SK-N-SH treated with all-trans-retinoic acid at 6 μM for 48 hours (cell line): ENCODE results near the gene MIS18A.

Experiments
- ARNTL ChIP-seq: fragments of 450-650 bp; formaldehyde crosslinking; IDR thresholded peaks from 2 replicates; pipeline ENCODE4 v1.5.0; 2020; ENCODE audit warnings: low read depth, mild to moderate bottlenecking, moderate library complexity, borderline replicate concordance
- CSDC2 ChIP-seq: fragments of 250-450 bp; sonication (Bioruptor Pico); IDR thresholded peaks from 2 replicates; pipeline ENCODE4 v1.5.0; 2020; ENCODE audit warnings: mild to moderate bottlenecking, moderate library complexity
- ESRRG ChIP-seq: fragments of 250-450 bp; sonication (Bioruptor Pico); IDR thresholded peaks from 2 replicates; pipeline ENCODE4 v1.6.1; 2021; ENCODE audit warnings: mild to moderate bottlenecking
- ISL1 ChIP-seq: fragments of 250-450 bp; sonication (Bioruptor Pico); IDR thresholded peaks from 2 replicates; pipeline ENCODE4 v2.1.2; 2022; ENCODE audit warnings: mild to moderate bottlenecking, moderate library complexity
- OSR1 ChIP-seq: fragments of 250-450 bp; sonication (Bioruptor Pico); IDR thresholded peaks from 2 replicates; pipeline ENCODE4 v1.8.0; 2022; ENCODE audit warnings: moderate library complexity, mild to moderate bottlenecking, inconsistent platforms
- SNAI2 ChIP-seq: fragments of 250-450 bp; sonication (Bioruptor Pico); IDR thresholded peaks from 2 replicates; pipeline ENCODE4 v1.5.0; 2020; ENCODE audit warnings: mild to moderate bottlenecking, moderate library complexity
- TCF4 ChIP-seq: fragments of 250-450 bp; sonication (Bioruptor Pico); IDR thresholded peaks from 2 replicates; pipeline ENCODE4 v1.8.0; 2021; ENCODE audit warnings: mild to moderate bottlenecking, moderate library complexity, borderline replicate concordance
- ZC3H10 ChIP-seq: fragments of 250-450 bp; sonication (Bioruptor Pico); IDR thresholded peaks from 2 replicates; pipeline ENCODE4 v1.5.1; 2021; ENCODE audit warnings: mild to moderate bottlenecking, moderate library complexity
- ZNF70 ChIP-seq: fragments of 450-650 bp; formaldehyde crosslinking; IDR thresholded peaks from 2 replicates; pipeline ENCODE4 v1.5.0; 2020; ENCODE audit warnings: mild to moderate bottlenecking, moderate library complexity
- TF ChIP-seq, protein P1 (sequence below): fragments of 250-450 bp; sonication (Bioruptor Pico); IDR thresholded peaks from 2 replicates; pipeline ENCODE4 v1.5.1; 2021; ENCODE audit warnings: mild to moderate bottlenecking, moderate library complexity
- TF ChIP-seq, protein P2 (sequence below): fragments of 250-450 bp; sonication (Bioruptor Pico); IDR thresholded peaks from 2 replicates; pipeline ENCODE4 v1.8.0; 2020; ENCODE audit warnings: mild to moderate bottlenecking, moderate library complexity, borderline replicate concordance
- TF ChIP-seq, protein P3 (sequence below): fragments of 250-450 bp; sonication (Bioruptor Pico); IDR thresholded peaks from 2 replicates; pipeline ENCODE4 v1.5.1; 2020; ENCODE audit warnings: low read depth, mild to moderate bottlenecking, moderate library complexity
- TF ChIP-seq, protein P4 (sequence below): fragments of 250-450 bp; sonication (Bioruptor Pico); IDR thresholded peaks from 2 replicates; pipeline ENCODE4 v1.8.0; 2021; ENCODE audit warnings: low read depth, mild to moderate bottlenecking, moderate library complexity, borderline replicate concordance

DNA sequence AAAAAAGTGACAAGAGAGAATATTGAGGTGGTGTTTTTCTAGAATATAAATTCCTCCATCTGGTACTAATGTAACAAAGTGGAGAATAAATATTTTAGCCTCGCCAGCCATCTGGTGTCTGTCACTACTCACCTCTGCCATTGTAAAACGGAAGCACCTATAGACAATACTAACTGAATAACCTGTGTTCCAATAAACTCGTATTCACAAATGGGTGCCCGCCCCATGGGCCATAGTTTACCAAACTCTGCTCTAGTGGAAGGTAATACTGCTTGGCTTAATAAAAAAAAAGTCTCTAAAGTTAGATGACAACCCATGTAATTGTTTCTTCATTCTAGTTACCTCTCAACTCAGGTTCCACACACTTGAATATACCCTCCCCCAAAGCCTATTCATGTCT, 8.1 kb downstream of the MIS18A start:
- TF ChIP-seq ZNF70 (CRISPR knock-in tag) (no peak), ISL1 (no peak), ZC3H10 (CRISPR knock-in tag) (no peak), SNAI2 (no peak), ESRRG (no peak), TCF4 (no peak), CSDC2 (CRISPR knock-in tag) (no peak), OSR1 (no peak), ARNTL (CRISPR knock-in tag) (no peak)
- TF ChIP-seq, protein P1, sequence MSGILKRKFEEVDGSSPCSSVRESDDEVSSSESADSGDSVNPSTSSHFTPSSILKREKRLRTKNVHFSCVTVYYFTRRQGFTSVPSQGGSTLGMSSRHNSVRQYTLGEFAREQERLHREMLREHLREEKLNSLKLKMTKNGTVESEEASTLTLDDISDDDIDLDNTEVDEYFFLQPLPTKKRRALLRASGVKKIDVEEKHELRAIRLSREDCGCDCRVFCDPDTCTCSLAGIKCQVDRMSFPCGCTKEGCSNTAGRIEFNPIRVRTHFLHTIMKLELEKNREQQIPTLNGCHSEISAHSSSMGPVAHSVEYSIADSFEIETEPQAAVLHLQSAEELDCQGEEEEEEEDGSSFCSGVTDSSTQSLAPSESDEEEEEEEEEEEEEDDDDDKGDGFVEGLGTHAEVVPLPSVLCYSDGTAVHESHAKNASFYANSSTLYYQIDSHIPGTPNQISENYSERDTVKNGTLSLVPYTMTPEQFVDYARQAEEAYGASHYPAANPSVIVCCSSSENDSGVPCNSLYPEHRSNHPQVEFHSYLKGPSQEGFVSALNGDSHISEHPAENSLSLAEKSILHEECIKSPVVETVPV (CRISPR knock-in tag): no peak
- TF ChIP-seq, protein P2, sequence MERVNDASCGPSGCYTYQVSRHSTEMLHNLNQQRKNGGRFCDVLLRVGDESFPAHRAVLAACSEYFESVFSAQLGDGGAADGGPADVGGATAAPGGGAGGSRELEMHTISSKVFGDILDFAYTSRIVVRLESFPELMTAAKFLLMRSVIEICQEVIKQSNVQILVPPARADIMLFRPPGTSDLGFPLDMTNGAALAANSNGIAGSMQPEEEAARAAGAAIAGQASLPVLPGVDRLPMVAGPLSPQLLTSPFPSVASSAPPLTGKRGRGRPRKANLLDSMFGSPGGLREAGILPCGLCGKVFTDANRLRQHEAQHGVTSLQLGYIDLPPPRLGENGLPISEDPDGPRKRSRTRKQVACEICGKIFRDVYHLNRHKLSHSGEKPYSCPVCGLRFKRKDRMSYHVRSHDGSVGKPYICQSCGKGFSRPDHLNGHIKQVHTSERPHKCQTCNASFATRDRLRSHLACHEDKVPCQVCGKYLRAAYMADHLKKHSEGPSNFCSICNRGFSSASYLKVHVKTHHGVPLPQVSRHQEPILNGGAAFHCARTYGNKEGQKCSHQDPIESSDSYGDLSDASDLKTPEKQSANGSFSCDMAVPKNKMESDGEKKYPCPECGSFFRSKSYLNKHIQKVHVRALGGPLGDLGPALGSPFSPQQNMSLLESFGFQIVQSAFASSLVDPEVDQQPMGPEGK (CRISPR knock-in tag): no peak
- TF ChIP-seq, protein P3, sequence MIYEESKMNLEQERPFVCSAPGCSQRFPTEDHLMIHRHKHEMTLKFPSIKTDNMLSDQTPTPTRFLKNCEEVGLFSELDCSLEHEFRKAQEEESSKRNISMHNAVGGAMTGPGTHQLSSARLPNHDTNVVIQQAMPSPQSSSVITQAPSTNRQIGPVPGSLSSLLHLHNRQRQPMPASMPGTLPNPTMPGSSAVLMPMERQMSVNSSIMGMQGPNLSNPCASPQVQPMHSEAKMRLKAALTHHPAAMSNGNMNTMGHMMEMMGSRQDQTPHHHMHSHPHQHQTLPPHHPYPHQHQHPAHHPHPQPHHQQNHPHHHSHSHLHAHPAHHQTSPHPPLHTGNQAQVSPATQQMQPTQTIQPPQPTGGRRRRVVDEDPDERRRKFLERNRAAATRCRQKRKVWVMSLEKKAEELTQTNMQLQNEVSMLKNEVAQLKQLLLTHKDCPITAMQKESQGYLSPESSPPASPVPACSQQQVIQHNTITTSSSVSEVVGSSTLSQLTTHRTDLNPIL (CRISPR knock-in tag): no peak
- TF ChIP-seq, protein P4, sequence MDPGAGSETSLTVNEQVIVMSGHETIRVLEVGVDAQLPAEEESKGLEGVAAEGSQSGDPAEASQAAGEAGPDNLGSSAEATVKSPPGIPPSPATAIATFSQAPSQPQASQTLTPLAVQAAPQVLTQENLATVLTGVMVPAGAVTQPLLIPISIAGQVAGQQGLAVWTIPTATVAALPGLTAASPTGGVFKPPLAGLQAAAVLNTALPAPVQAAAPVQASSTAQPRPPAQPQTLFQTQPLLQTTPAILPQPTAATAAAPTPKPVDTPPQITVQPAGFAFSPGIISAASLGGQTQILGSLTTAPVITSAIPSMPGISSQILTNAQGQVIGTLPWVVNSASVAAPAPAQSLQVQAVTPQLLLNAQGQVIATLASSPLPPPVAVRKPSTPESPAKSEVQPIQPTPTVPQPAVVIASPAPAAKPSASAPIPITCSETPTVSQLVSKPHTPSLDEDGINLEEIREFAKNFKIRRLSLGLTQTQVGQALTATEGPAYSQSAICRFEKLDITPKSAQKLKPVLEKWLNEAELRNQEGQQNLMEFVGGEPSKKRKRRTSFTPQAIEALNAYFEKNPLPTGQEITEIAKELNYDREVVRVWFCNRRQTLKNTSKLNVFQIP (CRISPR knock-in tag): no peak
